Kasumi-1 (cell line): ENCODE data around the gene LIPC.

Experiments used
- DNase-seq, 2 experiments: peaks; one replicate each; lab custom pipeline; 2025; lab: John Stamatoyannopoulos, UW

The LIPC gene

DNA sequence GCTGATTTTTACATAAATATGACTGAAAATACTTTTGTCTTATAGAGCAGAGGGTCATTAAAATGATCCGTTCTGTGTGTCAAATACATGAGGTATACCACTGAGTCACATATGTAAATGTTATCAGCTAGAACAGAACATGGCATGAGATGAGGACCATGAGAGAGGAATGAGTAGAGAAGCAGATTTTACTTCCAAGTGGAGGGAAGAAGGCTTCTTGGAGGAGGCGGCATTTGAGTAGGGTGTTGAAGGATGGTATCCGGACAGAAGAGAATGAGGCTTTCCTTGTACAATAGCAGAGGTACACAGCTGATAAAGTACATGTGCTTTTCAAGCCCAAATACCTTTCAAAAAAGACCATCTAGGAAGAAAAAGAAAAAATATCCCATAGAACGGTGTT lies 4.8 kb downstream of the LIPC start:
- DNase-seq, result no peak

DNA sequence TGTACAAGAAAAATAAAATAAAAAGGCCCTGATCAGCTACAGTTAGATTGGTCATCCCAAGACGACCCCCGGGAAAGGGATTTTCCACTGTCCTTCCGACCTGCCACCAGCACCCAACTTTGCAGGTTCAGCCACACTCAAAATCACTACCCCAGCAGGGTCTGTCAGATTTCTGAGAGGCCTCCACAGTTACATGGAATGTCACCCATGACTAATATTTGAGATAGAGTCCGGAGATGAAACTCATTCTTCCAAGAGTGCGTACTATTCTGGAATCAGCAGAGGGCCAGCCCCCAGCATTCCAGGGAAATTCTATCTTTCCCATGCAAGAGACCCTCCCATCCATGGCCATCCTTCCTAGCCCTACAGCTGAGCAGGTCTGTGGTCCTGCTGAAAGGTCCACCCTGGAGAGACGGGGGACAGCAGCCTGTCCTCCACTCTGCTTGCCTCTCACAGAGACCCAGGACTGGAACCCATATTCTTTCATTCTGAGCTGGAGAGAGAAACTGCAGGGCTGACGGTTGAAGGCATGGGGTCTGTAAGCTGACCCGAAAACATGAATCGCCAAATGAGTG lies 5.8 kb downstream of the LIPC start:
- DNase-seq, result no peak

DNA sequence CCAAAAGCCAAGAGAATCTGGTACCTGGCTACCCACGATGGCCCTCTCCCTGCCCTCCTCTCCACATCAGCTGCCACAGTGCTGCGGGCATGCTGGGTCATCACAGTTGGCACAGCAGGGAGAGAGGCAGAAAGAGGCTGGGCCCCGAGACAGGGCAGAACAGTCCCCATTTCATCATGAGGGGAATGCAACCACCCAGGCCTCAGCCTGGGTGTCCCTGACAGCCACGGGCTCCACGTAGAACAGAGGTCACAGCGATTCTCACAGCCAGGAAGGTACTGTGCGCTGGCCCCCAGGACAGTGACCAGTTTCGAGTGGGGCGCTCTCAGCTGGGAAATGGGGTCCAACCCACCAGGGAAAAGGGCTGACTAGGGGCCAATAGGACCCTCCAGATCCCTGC lies 6.3 kb downstream of the LIPC start:
- no peak for DNase-seq

DNA sequence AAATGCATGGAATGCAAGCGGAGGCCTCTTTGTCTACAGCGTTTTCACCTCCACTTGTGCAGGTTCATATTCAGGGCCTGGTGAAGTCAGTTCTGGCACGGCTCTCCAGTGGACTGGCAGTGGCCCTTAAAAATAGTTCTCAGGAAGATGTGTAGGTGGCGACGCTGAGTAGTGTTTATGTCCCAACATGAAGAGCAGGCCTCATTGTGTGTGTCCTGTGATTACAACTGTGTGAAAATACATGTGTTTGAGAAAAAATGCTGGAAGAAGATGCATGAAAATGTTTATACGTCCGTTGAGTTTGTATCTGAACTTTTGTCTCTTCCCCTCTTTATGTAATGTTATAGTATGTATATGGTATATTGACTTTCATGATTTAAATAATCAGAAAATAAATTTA lies 7.2 kb downstream of the LIPC start:
- peak; percentile 77 to 84 for DNase-seq

DNA sequence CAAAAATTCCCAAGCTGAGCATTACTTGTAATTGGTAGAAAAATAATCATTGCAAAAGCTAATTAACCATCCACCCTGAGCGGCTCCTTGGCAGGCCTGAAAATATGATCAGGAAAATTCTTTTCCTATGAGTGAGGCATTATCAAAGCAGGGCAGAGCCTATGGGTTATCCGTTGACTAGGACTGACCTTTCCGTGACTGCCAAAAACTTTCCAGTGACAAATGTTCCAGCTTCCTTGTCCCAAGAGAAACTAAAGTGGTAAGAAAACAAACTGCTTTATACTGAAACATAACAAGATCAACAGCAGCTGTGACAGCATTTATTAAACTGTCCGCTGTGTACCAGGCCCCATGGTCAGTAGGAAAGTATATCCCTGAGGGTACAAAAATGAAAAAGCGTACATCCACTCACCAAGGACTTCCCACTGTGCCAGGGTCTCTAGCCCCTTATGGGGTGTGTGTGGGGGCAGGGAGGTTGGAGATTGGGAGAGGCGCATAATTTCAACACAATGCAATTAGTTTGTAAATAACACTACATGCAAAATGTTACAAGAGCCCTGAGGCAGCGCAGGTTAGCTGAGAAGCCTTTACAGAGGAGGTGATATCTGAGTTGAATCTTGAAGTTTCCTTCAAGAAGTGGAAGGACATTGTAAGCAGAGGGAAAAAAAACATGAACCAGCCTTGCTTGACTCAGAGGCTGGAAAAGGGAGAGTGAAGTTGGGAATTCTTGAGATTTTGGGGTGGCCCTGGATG lies 8.5 kb downstream of the LIPC start:
- DNase-seq, result no peak

DNA sequence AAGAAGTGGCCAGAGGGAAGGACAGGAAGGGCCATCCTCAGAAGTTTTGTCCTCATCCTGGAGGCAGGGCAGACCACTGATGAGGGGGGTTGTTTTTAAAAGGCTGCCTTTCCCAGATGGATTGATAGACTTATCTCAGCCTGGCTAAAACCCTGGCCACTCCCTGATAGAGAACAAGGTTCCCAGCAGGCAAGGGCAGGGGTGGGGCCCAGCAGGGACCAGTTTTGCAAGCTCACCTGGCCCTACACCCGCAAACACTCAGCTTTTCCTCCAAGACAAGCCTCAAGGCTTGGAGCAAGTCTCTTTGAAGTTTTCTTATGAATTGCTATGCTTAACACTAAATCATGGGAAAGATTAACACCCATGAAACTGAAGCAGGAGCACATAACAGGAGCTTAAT lies 9.1 kb downstream of the LIPC start:
- no peak for DNase-seq

DNA sequence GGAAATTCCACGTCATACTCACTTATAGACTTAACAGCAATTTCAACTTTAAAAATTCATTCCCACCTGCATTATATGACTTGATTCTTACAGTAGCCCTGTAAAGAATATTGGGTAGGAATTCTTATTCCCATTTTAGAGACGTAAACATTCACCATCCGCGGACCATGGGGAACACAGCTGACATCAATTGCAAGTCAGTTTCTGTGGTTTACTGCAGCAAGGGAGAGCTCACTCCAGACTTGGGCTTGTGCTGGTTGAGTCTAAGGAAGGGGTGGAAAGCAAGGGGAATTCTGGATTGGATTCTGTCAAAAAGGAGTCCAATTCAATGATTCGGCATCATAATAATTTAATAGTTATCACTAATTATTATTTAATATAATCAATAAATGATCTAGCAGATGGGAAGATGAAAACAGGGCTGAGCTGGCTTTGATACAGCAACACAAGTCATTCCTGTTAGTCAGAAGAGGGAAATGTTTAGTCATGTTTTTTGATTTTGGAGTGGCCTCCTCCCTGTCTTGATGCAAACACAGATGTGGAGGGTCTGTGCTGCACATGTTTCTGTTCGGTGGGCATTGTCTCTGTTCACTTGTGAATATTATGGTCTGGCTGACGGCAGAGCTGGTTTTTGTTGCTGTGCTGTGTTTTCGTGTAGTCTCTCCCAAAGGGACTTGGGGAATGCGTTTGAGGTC lies 9.7 kb downstream of the LIPC start:
- no peak for DNase-seq

DNA sequence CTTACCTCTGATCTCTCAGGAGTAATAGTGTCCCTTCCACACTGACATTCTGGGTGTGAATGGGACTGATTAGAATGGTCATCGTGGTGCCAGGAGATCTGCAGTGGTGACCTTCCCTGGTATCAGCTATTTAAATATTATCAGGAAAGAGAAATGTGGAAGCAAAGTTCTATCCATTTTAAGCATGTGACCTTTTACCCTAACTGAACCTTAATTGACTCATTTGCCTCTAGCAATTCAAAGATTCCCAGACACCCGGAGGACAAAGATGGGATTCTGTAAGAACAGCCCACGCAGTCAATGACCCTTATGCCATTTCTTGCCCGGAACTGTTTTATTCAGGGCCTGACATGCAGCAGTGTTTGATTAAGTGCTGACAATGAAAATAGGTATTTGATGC lies 10.3 kb downstream of the LIPC start:
- no peak for DNase-seq

DNA sequence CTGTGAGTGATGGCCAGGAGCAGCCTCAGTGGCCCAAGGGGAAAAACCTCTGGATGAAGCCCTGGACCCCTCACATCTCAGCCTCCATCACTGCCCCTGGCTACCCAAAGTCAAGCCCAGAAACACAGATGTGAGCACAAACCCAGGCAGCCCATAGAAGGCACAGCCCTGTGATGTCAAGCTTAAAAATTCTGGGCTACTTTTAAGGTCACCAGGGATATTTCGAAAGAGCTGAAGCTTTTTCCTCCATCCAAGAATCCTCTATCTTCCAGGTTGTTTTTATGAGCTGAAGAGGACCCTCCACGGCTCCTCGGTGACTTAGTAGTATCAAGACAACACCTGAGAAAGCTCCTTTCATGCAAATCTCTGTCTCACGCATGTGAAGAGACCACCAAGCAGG lies 11.5 kb downstream of the LIPC start:
- no peak for DNase-seq

DNA sequence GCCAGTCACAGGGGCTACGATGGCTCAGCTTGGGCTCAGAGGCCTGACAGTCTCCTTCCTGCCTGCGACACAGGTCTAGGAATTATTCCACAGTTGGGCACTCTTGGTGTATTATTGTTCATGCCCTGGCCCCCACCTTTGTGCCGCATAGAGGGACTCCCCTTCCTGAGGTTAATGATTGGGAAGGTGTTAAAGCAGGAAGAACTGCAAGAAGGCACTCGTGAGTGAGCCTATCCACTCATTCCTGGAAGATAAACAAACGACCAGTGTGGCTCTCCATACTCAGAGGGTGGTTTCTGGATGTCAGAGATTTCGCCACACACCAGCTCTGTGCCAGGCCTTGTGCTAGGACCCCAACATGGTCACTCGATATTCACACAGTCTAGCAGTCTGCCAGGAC lies 12.3 kb downstream of the LIPC start:
- no peak for DNase-seq

DNA sequence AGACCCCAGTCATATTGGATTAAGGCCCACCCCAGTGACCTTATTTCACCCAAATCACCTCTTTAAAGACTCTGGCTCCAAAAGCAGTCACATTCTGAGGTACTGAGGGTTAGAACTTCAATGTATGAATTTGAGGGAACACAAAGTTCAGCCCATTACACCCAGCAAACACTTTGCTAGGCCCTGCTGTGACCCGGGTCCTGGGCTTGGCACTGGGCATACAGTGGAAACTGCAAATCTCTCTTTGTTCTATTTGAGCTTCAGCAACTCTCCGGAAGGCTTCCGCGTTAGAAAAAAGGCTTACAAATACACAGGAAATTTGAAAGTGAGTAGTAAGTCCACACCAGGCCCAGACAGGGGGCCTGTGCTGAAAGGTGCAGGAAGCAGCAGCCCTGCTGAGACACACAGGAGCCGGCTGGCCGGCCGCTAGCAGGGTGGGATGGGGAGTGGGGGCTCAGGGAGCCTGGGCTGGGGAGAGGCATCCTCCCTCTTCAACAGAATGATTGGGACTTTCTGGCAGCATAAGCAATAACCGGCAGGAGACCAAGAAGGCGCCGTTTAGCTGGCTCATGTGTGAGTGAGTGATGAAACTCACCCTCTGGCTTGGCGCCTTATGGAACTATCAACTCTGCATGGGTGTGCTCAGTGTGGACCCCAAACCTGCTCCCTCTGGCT lies 13.0 kb downstream of the LIPC start:
- no peak for DNase-seq

DNA sequence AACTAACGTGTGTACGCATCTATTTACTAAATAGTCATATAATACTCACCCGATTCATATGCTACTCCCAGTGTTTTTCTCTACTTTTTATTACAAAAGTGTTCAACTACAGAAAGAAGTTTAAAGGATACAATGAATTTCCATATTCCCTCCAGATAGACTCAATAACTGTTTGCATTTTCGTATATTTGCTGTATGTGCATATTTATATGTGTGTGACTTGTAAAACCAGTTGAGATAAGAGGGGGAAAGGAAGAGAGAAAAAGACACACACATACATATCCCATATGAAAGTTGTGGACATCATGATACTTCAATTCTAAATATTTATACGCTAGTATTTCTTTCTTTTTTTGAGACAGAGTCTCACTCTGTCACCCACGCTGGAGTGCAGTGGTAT lies 14.1 kb downstream of the LIPC start:
- DNase-seq, result no peak

DNA sequence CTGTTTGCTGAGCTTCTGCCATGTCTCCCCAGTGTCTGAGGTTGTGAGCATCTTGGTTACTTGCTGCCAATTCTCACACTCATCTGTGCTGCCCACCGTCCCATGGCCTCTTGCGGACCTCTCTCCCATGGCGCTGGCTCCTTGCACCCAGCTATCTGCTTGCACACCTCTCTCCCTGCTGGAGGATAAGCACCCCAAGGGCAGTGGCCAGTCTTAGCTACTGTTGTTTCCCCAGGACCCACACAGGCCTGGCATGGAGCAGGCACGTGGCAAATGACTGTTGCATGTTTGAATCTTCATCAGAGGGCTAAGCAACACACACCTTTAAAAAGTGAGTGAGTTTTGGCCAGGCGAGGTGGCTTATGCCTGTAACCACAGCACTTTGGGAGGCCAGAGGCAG lies 14.7 kb downstream of the LIPC start:
- DNase-seq, result no peak

DNA sequence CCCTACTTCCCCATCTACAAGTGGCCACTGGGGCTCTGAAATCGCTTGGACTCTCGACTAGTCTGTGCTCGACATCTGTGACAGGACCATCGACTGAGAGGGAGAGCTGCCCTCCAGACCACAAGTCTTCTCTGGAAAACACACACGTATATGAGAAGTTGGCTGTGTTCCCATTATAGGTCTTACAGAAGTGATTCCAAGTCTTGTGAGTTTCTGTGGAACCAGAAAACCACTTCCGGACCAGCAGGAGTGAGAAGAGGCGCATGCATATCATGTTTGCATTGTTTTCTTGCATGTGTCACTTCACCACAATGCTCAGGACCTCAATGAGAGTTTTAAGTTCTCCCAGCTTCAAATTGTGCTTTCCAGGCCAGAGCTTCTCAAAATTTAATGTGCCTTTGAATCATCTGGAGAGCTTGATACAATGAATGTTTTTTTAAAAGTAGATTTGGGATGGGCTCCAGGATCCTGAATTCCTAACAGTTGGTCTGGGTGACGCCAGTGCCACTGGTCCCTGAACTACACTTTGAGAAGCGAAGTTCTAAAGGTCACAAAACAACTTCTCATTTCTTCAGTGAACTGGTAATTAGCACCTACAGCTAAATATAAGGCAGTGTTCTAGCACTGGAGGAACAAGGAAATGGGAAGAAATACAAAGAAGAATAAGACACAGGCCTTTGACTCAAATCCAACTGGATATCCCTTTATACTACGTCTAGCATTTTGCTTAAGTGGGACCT lies 15.7 kb downstream of the LIPC start:
- DNase-seq, result peak; percentile 73 to 76

DNA sequence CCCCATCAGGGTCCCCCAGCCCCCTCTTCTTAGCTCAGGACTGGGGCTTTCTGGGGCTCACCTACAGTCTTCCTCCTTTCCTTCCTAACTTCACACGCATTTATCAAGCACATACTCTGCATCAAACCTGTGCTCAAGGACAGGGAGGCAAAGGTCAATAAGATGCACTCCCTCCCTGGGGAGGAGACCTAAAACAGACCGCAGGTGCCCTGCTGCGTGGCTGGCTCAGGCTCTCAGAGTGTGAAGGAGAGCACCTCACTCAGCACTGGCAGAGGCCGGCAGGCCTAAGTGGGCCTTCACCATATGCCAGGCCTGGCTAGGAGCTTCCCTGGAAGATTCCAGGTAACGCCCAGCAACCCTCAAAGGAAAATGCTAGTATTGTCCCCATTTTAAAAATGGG lies 16.5 kb downstream of the LIPC start:
- DNase-seq, result no peak

DNA sequence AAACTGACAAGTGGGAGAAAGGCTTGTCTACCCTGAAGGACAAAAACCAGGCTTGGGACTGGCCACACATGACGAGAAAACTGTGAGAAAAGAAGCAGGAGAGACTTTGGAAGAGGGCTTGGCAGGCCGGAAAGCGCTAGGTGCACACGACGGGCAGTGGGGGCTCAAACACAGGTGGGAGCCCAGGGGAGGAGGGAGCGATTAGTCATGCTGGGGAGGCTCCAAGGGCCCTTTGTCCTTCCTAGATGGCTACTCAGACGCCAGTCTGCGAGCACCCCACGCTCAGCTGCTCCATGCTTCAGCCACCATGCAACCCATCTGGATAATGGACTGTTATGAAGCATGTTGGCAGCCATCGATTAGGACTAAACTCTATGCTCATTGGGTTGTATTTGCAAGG lies 17.1 kb downstream of the LIPC start:
- DNase-seq, result no peak

DNA sequence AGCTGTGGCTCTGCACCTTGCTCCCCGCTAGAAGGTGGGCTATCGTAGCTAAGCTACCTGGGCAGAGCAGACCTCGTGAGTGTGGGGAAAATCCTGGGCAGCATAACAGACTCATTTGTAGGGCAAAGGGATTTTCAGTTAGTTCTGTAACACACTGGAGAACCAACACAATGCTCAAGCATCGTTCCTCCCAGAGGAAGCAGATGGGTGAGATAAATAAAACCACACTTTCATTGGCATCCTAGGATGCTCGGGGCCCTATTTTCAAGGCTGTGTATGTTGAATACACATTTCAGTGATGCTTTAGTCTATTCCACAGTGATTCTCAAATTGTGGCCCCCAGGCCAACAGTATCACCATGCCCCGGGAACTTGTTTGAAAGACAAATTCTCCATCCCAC lies 20.0 kb downstream of the LIPC start:
- no peak for DNase-seq

DNA sequence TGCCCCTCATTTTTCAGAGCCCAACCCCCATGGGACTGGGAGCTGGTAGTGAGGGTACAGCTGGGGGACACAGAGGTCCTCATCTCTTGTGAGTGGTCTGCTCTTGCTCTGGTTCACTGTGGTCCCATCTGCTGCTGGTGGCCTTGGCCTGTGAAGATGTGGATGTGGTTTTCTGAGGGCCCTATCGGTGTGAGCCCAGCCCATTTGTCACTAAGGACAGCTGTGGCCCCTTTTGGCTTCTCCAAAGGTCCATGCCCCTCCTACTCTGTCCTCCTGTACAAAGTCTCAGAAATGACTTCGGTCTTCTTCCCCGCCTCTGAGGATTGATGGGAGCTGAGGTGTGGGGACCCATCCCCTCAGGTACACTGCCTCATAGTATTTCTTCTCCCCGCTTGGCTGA lies 21.0 kb downstream of the LIPC start:
- DNase-seq, result no peak

DNA sequence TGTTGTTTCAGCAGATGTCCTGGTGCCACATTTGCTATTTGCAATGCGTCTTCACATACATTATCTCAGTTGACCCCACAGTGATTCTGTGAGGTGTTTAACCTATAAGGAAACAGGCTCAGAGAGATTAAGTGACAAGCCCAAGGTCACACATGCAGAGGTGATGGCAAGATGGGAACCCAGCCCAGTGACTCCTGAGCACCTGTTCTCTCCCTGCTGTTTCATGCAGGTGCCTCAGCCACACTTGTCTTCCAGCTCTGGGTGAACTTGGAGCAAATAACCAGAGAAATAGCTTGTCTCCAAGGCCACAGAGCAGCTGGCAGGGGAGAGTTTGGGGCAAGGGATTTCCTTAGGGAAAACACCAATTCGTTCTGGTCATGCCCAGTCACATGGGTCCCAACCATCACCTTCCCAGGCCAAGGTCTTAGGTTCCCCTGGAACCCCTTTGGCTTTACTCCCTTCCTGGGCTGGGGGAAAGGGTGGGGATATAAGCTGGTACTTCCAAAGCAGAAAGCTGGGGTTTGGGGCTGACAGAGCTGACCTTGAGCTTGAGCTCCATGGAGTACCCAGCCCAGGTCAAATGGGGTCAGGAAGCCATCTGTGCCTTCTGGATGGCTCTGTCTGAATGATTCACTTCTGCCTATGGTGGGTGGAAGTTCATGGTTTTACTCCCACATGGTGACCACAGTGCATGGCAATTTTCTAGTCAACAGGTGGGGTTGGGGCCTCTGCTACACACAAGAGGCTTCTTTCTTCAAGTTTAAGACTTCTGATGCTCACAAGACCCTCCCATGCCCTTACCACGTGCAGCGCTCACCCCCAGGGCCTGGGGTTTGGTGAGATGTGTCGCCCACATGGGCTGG lies 22.4 kb downstream of the LIPC start:
- peak; percentile 36 to 56 for DNase-seq

DNA sequence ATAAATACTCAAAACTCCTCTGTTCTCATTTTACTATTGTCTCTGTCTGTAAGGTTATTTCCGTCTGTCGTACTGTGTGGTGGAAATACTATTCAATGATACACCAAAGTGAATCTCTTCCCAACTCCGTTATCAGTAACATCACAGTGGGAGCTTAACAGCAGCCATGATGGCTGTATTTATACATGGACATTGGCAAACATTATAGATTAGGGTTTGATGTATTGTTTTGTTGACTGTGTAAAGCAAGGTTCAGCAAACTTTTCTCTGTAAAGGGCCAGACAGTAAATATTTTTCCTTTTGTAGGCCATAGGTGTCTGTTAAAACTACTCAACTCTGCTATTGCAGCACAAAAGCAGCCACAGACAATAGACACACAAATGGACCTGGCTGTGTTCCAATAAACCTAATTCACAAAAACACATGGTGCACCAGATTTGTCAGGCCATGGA lies 23.2 kb downstream of the LIPC start:
- DNase-seq, result no peak

DNA sequence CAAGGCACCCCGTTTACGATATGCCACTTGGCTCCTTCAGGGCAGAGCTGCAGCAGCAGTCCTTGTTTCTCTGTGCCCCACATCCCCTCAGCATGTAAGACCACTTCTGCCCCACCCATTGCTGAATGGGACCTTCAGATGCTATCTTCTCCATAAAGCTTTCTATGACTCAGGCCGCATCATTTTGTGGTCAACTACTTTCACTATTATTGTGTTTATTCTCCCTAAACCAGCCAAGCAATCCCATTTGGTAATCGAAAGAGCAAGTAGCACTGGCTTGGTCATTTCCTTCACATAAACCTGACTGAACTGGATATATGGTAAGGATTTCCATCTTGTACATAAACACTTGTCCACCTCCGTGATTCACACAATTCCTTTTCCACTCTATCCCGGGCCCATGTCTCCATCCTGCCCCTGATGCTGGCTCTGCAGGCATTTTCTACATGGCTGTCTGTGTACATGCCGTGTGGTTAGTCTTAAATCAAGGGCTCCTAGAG lies 25.7 kb downstream of the LIPC start:
- no peak for DNase-seq
